Activated CD8-positive, alpha-beta memory T cell treated with anti-CD3 and anti-CD28 coated beads for 36 hours (primary cell): Measurements from ENCODE around the gene CDC26. TPM values are rescaled to one million over a fixed set of nuclear protein-coding genes. Genes with fewer than 3 reads are reported as not detected.
"Not testable (repeated sequence)": the region's sequence is repeated elsewhere in the genome, so short reads cannot be mapped to it uniquely, and the experiment has no call there.

ENCODE experiments used
- CTCF ChIA-PET: fragments of 350-600 bp; sonication (Branson Sonifier 250); formaldehyde crosslinking; loops from one replicate; lab custom pipeline; 2021; ENCODE audit warnings: antibody characterized with exemption; lab: Charles Lee
- POLR2A ChIA-PET: fragments of 350-600 bp; sonication (Branson Sonifier 250); formaldehyde crosslinking; loops from one replicate; lab custom pipeline; 2021; ENCODE audit warnings: antibody characterized with exemption; lab: Charles Lee
- total RNA-seq, 2 experiments: library from RNA; stranded (reverse); gene quantifications; one replicate each; pipeline ENCODE4 v1.2.3, GENCODE V29; 2021

CDC26 gene
- total RNA-seq, 2 experiments from 2014 or later: 44.5 to 50.0 TPM

DNA sequence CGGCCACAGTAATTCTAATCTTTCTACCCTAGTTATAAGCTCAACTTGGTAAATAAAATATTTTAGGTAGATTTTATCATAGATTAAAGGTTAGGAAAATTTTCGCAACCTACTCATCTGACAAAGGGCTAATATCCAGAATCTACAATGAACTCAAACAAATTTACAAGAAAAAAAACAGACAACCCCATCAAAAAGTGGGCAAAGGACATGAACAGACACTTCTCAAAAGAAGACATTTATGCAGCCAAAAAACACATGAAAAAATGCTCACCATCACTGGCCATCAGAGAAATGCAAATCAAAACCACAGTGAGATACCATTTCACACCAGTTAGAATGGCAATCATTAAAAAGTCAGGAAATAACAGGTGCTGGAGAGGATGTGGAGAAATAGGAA, 25.7 kb downstream of the CDC26 start:
- POLR2A ChIA-PET, CTCF ChIA-PET: not testable (repeated sequence)

DNA sequence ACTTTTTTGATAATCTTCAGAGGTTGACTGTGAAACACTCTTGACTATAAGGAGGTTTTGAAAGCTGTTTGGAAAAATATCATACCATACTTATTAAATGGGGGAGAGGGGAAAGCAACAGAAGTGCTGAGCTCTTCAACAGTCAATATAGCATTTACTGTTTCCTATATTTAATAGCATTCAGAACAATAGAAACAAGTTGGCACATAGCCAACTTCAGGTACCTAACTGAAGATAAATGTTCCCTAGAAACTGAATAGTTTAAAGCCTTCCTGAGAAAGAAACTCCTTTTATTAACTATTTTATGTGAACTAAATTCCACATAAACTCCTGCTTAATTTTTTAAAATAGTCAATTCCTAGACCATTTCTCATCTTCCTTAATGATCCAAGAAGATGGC, 27.7 kb downstream of the CDC26 start:
- ChIA-PET POLR2A (interaction anchor here (0.5 kb wide), 1 partner anchor 17 kb away, joined by 4 read pairs; no protein-coding TSS in a partner anchor), CTCF (no interaction called here)

DNA sequence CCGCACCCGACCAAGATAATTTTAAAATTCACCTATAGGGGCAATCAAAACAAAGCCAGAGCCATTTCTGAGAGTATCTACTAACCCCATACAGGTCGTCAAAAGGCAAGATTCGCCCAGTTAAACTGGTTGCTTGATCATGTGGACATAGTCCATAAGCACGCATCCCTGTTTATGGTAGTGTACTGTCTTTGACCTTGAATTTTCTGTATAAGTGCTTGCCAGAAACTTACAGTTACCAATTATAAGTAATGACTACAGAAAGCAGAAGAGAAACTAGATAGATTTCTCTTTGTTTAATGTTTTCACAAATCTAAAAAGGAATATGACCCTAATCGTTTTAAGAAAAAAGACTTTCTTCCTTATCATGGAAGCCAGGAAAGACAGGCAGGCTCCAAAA, 28.4 kb downstream of the CDC26 start:
- POLR2A ChIA-PET: no interaction called here
- CTCF ChIA-PET: no interaction called here

DNA sequence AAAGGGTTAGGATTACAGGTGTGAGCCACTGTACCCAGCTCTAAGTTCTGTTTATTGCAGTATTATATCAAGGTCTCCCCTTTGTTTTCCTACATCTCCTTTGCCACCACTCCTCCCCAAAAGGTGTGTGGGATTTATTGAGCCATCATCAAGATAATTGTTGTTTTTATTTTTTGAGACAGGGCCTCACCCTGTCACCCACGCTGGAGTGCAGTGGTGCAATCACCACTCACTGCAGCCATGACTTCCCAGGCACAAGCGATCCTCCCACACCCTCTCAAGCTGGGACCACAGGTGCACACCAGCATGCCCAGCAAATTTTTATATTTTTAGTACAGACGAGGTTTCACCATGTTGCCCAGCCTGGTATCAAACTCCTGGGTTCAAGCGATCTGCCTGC, 29.5 kb downstream of the CDC26 start:
- CTCF ChIA-PET: no interaction called here
- POLR2A ChIA-PET: no interaction called here

DNA sequence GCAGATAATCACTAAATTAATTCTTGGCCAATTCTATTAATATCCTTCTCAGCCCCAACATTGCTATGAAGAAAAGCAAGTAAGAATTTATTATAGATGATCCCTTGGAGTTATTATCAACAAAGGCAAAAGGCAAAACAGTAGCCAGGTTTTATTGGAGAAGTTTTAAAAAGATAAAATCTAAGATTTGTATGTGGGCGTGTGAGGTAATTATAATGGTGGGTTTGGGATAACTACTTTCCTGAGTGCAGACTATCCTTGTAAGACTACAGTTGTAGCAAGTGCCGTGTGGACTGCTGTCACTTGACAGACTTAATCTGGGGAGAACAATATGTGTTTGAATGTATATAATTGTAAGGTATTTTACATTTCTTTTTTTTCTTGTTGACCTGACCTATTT, 30.8 kb downstream of the CDC26 start:
- ChIA-PET POLR2A (no interaction called here), CTCF (no interaction called here)

DNA sequence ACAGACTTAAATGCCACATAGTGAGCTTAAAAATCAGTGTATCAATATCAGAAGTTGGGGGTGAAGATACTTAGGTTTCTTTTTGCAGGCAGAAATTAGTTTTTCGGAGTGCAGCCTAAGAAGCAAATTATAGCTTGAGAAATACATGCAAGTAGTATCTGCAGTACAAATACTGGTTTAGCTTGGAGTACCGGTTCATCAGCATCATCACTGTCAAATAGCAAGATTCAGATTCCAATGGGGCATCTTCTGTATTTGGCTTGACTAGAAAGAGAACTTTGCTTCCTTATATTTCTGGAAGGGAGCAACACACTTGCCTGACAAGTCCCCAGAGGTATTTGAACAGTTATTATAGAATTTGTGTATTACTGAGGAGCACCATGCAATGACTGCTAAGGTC, 34.2 kb downstream of the CDC26 start:
- ChIA-PET POLR2A (no interaction called here), CTCF (interaction anchor here (1.2 kb wide), 1 partner anchor 9 kb away, joined by 4 read pairs; no protein-coding TSS in a partner anchor)

DNA sequence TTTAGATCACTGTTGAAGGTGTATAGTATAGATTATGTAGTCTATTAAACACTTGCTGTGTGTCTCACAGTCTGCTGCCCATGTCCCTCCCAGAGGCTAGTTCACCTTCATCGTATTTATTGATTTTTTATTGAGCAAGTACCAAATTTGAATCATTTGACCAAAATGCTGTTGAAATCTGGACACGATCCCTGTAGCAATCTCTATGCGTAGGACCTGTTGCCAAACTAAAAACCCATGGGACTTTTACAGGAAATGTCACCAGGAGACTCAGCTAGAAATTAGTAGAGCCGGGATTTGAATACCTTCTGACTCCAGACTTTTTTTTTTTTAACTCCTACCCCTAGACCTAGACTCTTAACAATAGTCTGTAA, 36.5 kb downstream of the CDC26 start:
- ChIA-PET POLR2A (interaction anchor here (0.6 to 0.7 kb wide), 2 partner anchors 18 to 411 kb away, joined by 3 read pairs; partner anchors contain the start of genes FKBP15 and SLC31A1), CTCF (interaction anchor here (0.6 kb wide), 1 partner anchor 137 kb away, joined by 3 read pairs; no protein-coding TSS in a partner anchor)

DNA sequence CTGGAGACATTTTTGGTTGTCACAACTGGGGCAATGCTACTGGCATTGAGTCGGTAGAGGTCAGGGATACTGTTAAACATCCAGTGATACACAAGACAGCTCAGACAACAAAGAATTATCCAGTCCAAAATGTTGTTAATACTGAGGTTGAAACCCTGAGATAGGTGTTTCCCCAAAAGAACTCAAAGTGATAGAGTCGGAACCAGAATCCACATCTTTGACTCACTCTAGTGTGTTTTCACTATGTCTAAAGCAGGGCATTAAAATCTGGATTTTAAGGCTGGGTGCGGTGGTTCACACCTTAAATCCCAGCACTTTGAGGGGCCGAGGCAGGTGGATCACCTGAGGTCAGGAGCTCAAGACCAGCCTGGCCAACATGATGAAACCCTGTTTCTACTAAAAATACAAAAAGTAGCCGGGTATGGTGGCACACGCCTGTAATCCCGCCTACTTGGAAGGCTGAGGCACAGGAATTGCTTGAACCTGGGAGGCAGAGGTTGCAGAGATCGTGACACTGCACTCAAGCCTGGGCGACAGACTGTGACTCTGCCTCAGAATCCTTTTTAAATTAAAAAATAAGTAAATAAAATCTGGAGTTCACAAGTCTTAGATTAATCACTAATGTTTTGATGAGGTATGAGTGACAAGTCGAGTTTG, 37.0 kb downstream of the CDC26 start:
- CTCF ChIA-PET: no interaction called here
- POLR2A ChIA-PET: interaction anchor here (0.6 kb wide), 1 partner anchor 17 kb away, joined by 3 read pairs; the partner anchor contains the start of genes FKBP15 and SLC31A1

DNA sequence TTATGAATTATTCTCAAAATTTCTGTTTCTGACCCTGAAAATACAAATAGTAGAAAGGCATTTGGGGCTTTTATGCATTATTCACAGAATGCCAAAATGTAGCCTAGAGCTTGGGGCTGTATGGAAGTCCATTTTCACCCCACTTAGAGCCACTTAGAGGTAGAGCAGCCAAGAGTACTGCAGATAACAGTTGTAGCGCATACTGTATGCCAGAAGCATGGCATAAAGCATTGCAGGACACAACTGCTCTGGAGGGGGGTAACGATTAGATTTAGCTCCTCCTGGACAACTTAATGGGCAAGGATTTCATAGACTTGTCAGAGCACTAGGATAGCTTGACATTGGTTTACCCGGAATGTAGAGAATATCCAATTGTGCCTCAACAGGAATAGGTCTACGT, 38.3 kb downstream of the CDC26 start:
- POLR2A ChIA-PET: no interaction called here
- CTCF ChIA-PET: no interaction called here

DNA sequence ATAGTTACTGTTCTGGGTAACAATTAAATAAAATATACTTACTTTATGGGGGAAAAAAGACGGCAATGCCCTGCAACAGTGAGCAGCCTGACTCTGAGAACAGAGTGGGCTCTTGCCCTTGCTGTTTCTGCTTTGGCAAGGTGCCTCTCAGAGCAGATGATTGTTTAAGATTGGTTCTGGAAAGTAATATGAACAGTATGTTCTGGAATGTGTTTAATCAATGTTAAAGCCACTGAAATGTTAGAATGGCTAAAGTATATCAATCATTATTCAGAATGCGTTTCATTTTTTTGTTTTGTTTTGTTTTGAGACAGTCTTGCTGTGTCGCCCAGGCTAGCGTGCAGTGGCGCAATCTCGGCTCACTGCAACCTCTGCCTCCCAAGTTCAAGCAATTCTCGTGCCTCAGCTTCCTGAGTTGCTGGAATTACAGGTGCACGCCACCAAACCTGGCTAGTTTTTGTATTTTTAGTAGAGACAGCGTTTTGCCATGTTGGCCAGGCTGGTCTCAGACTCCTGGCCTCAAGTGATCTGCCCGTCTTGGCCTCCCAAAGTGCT, 39.6 kb downstream of the CDC26 start:
- POLR2A ChIA-PET: not testable (repeated sequence)
- CTCF ChIA-PET: interaction anchor here (0.6 kb wide), 1 partner anchor 1058 kb away, joined by 3 read pairs; no protein-coding TSS in a partner anchor

DNA sequence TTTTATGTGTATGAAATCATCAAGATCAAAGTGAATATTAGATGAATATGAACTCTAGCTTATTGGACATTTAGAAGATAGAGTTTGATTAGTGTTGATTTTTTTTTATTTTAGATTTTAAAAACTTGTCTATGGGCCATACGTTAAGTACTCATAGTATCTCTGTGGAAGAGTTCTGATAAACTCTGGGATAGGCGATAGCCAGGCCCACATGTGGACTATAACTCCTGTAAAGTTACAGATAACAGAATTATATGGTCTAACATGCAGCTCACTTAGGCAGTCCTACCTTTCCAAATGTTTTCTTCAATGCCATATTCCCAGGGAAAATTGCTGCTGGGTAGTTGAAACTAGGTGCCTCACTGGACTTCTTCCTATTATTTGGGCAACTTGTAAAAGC, 43.7 kb downstream of the CDC26 start:
- ChIA-PET CTCF (interaction anchor here (0.8 to 1.4 kb wide), 2 partner anchors 10 kb away, joined by 3 to 4 read pairs; partner anchors contain the start of genes FKBP15 and SLC31A1), POLR2A (no interaction called here)

DNA sequence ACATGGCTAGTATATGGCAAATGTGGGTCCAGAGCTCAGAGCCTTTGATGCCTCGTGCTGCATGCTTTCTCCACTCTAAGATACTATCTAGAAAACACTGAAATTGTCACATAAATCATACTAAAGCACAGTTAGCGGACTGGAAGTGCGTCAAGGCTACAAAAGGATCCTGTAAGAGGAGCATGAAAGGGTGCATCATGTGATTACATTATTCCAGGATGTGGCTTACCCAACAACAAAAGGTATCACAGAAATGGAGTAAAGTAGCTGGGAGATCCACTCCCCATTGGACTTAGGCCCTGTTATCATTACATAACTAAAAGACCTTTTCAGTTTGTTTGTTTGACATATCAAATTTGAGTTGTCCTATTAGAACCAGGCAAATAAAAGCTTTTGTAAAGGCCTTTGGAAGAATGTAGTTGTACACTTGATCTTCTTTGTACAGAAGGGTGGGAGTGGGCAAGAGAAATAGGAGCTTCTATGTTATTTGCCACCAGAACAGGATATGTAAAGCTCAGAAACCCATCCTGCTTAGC, 47.2 kb downstream of the CDC26 start:
- ChIA-PET CTCF (no interaction called here), POLR2A (no interaction called here)

DNA sequence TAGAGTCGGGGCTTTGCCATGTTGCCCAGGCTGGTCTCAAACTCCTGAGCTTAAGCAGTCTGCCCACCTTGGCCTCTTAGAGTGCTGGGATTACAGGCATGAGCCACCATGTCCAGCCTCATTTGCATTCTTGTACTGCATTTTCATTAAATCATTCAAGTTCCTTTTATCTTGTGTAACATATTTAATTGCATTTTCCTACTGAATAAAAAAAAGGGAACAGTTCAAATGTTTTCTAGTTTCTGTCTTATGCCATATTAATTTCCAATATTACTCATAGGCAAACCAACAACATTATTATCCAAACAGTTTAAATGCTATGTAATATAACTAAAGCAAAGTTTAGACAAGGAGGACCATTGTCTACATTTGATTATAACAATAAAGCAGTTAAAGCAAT, 47.9 kb downstream of the CDC26 start:
- CTCF ChIA-PET: no interaction called here
- POLR2A ChIA-PET: no interaction called here

DNA sequence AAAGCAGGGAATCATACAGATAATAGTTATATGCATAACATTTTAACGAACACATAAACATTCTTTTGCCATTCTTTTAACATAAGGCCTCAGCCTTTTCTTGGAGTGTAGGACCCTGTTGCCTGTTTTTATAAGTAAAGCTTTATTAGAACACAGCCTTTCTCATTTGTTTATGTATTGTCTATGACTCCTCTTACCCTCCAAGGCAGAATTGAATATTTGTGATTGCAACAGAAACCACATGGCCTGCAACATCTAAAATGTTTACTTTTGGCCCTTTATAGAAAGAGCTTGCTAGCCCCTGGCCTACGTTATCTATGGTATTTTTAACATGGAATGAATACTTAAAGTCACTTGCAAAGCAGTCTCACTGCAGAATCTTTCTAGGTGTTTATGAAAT, 51.4 kb downstream of the CDC26 start:
- CTCF ChIA-PET: no interaction called here
- POLR2A ChIA-PET: no interaction called here

DNA sequence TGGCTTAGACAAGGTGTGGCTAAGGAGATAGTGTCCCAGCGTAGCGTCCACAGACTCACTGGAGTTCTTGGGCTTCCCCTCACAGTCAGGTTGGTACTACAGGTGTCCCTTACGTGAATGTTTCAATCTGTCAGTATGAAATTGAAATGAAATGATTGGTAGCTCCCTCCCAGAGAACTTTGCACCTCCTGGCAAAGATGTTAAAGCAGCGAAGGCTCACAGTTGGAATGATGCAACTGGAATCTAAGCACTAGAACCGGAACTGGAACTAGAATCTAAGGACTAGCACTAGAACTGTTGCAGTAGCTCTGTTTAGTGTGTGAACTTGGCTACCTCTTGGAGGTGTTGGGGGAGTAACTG, 52.9 kb downstream of the CDC26 start:
- ChIA-PET CTCF (interaction anchor here (1.7 to 2.8 kb wide), 2 partner anchors 53 to 71 kb away, joined by 4 to 6 read pairs; partner anchors contain the start of genes CDC26, PRPF4 and SLC31A2), POLR2A (interaction anchor here (3.2 kb wide), 1 partner anchor 52 kb away, joined by 18 read pairs; the partner anchor contains the start of genes CDC26 and PRPF4)

DNA sequence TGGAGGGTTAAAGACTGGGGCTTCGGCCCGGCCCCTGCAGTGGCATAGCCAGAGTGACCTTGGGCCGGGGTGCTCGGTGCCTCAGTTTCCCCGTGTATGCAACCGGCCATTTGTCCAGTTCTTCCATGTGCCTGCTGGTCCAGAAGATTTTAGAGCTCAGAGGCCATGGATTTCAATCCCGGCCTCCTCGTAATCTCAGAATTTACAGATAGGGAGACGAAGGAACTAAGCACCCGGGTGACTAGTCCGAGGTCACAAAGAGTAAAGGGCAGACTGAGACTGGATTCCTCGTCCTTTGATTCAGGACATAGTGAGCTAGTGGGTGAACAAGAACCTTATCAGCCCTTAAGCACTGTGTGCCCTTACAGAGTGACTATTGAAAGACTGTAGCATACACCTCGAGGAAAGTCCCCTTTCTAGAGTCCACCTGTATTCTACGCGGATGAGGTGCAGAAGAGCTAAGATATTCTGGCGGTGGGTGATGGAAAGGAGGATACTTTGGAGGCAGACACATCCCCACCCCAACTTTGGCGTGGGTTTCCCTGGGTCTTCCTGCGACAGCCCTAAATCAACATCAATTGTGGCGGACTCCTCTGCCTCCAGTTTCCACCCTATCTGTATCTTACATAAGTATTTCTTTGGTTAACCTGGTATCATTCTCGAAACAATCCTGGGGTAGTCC, 53.4 kb downstream of the CDC26 start:
- ChIA-PET POLR2A (interaction anchor here (1.2 to 3.2 kb wide), 3 partner anchors 53 to 290 kb away, joined by 3 to 18 read pairs (median 4); partner anchors contain the start of genes CDC26 and PRPF4), CTCF (interaction anchor here (1.2 to 2.8 kb wide), 5 partner anchors 10 to 188 kb away, joined by 3 to 6 read pairs (median 4); partner anchors contain the start of genes C9orf43, CDC26, POLE3 and PRPF4)

DNA sequence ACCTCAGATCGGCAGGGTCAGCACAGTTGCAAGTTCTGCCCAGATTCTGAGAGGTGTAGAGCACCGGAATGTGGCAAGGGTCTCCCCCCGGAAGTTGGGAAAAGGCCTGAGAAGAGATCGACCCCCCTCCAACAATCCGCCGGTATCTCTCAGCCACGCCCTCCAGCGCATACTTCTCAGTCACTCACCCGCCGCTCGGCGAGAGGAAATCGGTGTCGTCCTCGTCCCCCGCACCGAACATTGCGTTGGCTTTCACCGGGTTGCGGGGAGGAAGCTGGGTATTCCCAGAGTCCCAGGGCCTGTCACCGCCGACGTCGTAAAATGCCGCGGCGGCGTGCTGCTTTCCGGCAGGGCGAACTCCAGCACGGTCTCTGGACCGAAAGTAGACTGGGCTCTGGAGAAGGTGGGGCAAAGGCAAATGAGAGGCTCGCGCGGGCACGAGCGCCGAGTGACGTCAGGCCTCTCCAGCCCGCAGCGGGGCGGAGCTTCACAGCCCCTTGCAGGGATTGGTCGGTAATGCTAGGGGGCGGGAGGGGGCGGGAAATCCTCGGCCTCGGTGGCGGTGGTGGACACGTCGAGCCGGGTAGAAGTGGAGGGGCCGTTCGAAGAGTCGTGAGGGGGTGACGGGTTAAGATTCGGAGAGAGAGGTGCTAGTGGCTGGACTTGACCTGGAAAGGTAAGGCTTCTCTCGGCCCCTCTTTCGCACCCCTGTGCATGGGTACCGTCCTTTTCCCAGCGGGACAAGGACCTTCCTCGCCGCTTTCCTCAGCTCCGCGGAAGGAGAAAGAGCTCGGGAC, 54.2 kb downstream of the CDC26 start, which contains the start of the genes FKBP15 and SLC31A1:
Gene FKBP15, minus strand, starts transcription at position 275 of the 797 bp plus-strand sequence. Its CDS starts 34 bp downstream, at position 241.
Gene SLC31A1, plus strand, starts transcription at position 542 of the 797 bp plus-strand sequence. CDS start 34,605 bp downstream, outside the sequence.
- ChIA-PET CTCF (interaction anchor here (1.2 to 2.8 kb wide), 5 partner anchors 11 to 189 kb away, joined by 3 to 6 read pairs (median 4); partner anchors contain the start of genes C9orf43, CDC26, POLE3 and PRPF4), POLR2A (interaction anchor here (0.6 to 3.2 kb wide), 12 partner anchors 18 to 1190 kb away, joined by 3 to 18 read pairs (median 4); partner anchors contain the start of genes CDC26, PRPF4 and SLC31A2)

DNA sequence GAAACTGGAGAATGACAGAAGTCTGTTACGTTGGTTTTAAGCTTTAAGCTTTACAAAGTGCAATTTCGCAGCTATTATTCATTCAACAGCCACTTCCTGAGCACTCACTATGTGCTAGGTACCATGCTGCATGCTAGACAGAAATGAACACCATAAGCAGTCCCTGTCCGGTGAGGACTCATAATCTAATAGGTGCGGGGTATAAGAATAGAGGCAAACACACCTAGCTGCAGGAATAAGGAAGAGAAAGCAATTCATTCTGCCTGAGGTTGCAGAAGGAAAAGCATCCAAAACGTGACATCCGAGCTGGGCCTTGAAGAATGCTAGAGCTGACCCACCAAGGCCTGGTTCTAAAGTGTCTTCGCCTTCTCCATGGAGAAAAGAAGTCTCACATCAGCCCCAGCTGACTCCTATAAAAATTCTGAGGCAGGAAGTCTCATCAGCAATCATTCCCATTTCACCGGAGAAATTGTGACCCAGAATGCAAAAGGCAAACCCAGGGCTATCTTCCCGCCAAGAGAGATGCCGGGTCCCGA, 54.8 kb downstream of the CDC26 start:
- ChIA-PET CTCF (interaction anchor here (0.9 to 2.8 kb wide), 5 partner anchors 25 to 190 kb away, joined by 3 to 6 read pairs (median 3); partner anchors contain the start of genes C9orf43, CDC26, POLE3 and PRPF4), POLR2A (interaction anchor here (0.6 to 3.2 kb wide), 10 partner anchors 39 to 1189 kb away, joined by 3 to 18 read pairs (median 4); partner anchors contain the start of genes CDC26, PRPF4 and SLC31A2)
